HL-60 (cell line): ENCODE data around the gene SLC39A2.
"Not testable (repeated sequence)": the region's sequence is repeated elsewhere in the genome, so short reads cannot be mapped to it uniquely, and the experiment has no call there.

Source experiments
- POLR2AphosphoS5 ChIP-seq: IDR thresholded peaks from 2 replicates; pipeline ENCODE4 v1.6.1; 2012; ENCODE audit warnings: low read depth
- TF ChIP-seq, protein P1 (sequence below): IDR thresholded peaks from one replicate; pipeline ENCODE4 v1.5.1; 2011; ENCODE audit warnings: low read length, control low read depth, inconsistent platforms; ENCODE audit not compliant: insufficient read depth
- TF ChIP-seq, protein P2 (sequence below): IDR thresholded peaks from 2 replicates; pipeline ENCODE4 v1.6.1; 2012; ENCODE audit warnings: low read depth; ENCODE audit not compliant: insufficient replicate concordance

DNA sequence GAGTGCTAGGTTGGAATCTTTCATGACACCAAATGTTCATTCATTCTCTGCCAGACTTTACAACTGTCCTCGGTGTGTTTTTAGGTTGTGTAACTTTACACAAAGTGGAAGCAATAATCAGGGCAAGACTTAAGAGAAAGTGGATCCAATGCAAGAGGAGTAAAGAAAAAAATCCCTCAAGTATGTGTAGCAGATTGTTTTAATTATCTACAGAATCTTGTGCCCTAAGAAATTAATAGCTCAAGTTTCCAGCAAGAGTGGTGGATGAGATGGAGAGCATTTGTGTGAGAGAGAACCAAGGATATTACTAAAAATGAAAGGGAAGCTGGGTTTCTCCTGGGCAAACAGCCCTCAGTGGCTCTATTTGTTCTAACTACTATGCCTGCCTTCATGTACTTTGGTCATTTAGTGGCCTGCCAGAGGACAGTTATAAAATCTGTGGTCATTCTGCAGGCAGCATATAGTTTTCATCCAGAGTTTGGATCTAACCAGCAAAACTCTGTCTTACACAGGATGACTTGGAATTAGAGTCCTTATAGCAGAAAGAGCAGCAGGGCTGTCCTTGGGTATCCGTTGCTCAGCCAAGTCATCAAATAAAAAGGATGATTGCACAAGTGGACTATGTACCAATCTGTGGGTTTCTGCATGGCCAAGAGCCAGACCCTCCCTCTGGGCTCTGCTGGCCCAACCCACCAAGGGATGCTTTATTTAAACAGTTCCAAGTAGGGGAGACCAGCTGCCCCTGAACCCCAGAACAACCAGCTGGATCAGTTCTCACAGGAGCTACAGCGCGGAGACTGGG is 44.2 kb upstream of the SLC39A2 start, which contains the start of gene RNASE2:
- TF ChIP-seq, protein P1, sequence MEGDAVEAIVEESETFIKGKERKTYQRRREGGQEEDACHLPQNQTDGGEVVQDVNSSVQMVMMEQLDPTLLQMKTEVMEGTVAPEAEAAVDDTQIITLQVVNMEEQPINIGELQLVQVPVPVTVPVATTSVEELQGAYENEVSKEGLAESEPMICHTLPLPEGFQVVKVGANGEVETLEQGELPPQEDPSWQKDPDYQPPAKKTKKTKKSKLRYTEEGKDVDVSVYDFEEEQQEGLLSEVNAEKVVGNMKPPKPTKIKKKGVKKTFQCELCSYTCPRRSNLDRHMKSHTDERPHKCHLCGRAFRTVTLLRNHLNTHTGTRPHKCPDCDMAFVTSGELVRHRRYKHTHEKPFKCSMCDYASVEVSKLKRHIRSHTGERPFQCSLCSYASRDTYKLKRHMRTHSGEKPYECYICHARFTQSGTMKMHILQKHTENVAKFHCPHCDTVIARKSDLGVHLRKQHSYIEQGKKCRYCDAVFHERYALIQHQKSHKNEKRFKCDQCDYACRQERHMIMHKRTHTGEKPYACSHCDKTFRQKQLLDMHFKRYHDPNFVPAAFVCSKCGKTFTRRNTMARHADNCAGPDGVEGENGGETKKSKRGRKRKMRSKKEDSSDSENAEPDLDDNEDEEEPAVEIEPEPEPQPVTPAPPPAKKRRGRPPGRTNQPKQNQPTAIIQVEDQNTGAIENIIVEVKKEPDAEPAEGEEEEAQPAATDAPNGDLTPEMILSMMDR = not testable (repeated sequence)
- TF ChIP-seq, protein P2, sequence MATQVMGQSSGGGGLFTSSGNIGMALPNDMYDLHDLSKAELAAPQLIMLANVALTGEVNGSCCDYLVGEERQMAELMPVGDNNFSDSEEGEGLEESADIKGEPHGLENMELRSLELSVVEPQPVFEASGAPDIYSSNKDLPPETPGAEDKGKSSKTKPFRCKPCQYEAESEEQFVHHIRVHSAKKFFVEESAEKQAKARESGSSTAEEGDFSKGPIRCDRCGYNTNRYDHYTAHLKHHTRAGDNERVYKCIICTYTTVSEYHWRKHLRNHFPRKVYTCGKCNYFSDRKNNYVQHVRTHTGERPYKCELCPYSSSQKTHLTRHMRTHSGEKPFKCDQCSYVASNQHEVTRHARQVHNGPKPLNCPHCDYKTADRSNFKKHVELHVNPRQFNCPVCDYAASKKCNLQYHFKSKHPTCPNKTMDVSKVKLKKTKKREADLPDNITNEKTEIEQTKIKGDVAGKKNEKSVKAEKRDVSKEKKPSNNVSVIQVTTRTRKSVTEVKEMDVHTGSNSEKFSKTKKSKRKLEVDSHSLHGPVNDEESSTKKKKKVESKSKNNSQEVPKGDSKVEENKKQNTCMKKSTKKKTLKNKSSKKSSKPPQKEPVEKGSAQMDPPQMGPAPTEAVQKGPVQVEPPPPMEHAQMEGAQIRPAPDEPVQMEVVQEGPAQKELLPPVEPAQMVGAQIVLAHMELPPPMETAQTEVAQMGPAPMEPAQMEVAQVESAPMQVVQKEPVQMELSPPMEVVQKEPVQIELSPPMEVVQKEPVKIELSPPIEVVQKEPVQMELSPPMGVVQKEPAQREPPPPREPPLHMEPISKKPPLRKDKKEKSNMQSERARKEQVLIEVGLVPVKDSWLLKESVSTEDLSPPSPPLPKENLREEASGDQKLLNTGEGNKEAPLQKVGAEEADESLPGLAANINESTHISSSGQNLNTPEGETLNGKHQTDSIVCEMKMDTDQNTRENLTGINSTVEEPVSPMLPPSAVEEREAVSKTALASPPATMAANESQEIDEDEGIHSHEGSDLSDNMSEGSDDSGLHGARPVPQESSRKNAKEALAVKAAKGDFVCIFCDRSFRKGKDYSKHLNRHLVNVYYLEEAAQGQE = peak; percentile 11
- TF ChIP-seq POLR2AphosphoS5 = peak; percentile 71; the same call in 1 of the 2 replicates
